Esophagus muscularis mucosa (tissue), 3 donors: ENCODE data around the gene ADAMTS14.

ENCODE experiments used
- CTCF ChIP-seq, 3 experiments: fragments of 200-600 bp in 2 of 3; fragments of 450-650 bp in 1 of 3; sonication (generic) in 2 of 3; IDR thresholded peaks; one replicate each; pipeline ENCODE4 v1.5.1; 2017 to 2019; ENCODE audit warnings: antibody characterized with exemption in 3 of 3, mild to moderate bottlenecking in 2 of 3, moderate library complexity in 1 of 3
- POLR2AphosphoS5 ChIP-seq, 2 donors: sonication (generic); formaldehyde crosslinking; IDR thresholded peaks; one replicate each; pipeline ENCODE4 v1.6.1; 2017; ENCODE audit warnings: antibody characterized with exemption in 2 of 2

GRCh38 chr10:70732569-70732968, 60.3 kb downstream of the ADAMTS14 start:
- TF ChIP-seq POLR2AphosphoS5 (IDR thresholded peaks at IDR 0.05) (no peak), CTCF (IDR thresholded peaks at IDR 0.05) (no peak)
